ENCODE results near the gene LMAN1.

The LMAN1 gene

DNA sequence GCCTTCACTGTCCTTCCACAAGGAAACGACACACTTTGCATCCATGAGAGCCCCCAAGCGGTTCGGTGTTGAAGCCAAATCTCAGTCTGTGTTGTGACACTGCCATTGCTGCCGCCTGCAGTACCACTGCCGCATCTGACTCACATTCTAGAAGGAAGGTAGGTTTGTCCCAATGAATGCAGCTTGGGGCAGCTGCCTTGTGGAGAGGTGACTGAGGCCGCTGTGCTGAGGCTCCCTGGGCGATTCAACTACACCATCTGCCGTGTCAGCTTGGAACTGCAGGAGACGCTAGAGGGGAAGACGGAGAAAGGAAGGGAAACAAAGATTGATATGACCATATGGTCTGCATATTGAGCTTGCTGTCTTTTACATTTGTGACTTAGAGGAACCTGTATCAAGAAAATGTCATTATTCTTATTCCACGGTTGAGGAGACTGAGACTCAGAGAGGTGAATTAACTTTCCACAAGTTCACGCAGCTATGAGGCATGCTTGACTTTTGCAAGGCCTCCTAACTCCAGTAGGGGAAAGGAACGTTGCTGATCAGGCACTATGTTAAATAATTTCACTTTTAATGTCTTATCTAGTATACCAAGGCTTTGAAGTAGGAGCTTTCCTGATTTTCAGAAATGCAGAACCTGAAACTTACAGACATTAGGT, 43.5 kb upstream of the LMAN1 start:
- Histone ChIP-seq H3K27ac (ENCODE audit: extremely low read depth, low read depth, low read length) (no peak overlapping the region), H3K4me3 (ENCODE audit: low read depth, low read length) (no peak overlapping the region), H3K36me3 (ENCODE audit: control insufficient read depth in 2 of 2, insufficient read depth in 1 of 2, low read length in 2 of 2) (no peaks in the 10 kb centered on the region), H3K4me1 (ENCODE audit: control insufficient read depth, insufficient read depth, low read length) (no peaks in the 10 kb centered on the region), H3K9me3 (ENCODE audit: control insufficient read depth, insufficient read depth, low read depth, low read length) (no peaks in the 10 kb centered on the region)
- POLR2A ChIA-PET = interaction anchor here (0.8 to 1.5 kb wide), 7 partner anchors 43 to 421 kb away, joined by 3 to 8 read pairs (median 5); partner anchors contain the start of genes LMAN1 and RAX
- CTCF ChIA-PET = interaction anchor here (0.5 to 6.0 kb wide), 110 partner anchors 8 to 1852 kb away, joined by 3 to 218 read pairs (median 4); partner anchors contain the start of genes CCBE1, CPLX4, LMAN1 and RAX
- TF ChIP-seq SETDB1 (IDR thresholded peaks at IDR 0.05; ENCODE audit: insufficient read length, low read length) (no peak), PATZ1 (tag by site-specific recombination; IDR thresholded peaks at IDR 0.05) (peak; percentile 23; the same call in 1 of the 2 replicates), ZBTB48 (tag by site-specific recombination; IDR thresholded peaks at IDR 0.05) (0 out of 2 replicates have a peak, but pooled peaks have one; percentile 17), ZNF138 (tag by site-specific recombination; IDR thresholded peaks at IDR 0.05; ENCODE audit: borderline replicate concordance) (no peak), ZNF660 (tag by site-specific recombination; IDR thresholded peaks at IDR 0.05) (peak; percentile 88; the same call in 1 of the 2 replicates), ZNF391 (tag by site-specific recombination; IDR thresholded peaks at IDR 0.05; ENCODE audit: borderline replicate concordance, low read depth) (peak; percentile 82; the same call in 1 of the 2 replicates), ZNF155 (tag by site-specific recombination; IDR thresholded peaks at IDR 0.05) (no peak), ZNF354C (tag by site-specific recombination; IDR thresholded peaks at IDR 0.05; ENCODE audit: borderline replicate concordance, low read depth) (no peak), ZNF623 (tag by site-specific recombination; IDR thresholded peaks at IDR 0.05) (no peak), ZNF704 (tag by site-specific recombination; IDR thresholded peaks at IDR 0.05) (no peak), BCL6B (tag by site-specific recombination; IDR thresholded peaks at IDR 0.05) (no peak), WT1 (tag by site-specific recombination; IDR thresholded peaks at IDR 0.05) (no peak), GLIS1 (tag by site-specific recombination; IDR thresholded peaks at IDR 0.05) (peak; percentile 41; the same call in 1 of the 2 replicates), ZNF654 (tag by site-specific recombination; IDR thresholded peaks at IDR 0.05; ENCODE audit: low read depth) (peak; percentile 95), ZNF777 (tag by site-specific recombination; IDR thresholded peaks at IDR 0.05; ENCODE audit: borderline replicate concordance) (no peak)
- TF ChIP-seq, protein P1, sequence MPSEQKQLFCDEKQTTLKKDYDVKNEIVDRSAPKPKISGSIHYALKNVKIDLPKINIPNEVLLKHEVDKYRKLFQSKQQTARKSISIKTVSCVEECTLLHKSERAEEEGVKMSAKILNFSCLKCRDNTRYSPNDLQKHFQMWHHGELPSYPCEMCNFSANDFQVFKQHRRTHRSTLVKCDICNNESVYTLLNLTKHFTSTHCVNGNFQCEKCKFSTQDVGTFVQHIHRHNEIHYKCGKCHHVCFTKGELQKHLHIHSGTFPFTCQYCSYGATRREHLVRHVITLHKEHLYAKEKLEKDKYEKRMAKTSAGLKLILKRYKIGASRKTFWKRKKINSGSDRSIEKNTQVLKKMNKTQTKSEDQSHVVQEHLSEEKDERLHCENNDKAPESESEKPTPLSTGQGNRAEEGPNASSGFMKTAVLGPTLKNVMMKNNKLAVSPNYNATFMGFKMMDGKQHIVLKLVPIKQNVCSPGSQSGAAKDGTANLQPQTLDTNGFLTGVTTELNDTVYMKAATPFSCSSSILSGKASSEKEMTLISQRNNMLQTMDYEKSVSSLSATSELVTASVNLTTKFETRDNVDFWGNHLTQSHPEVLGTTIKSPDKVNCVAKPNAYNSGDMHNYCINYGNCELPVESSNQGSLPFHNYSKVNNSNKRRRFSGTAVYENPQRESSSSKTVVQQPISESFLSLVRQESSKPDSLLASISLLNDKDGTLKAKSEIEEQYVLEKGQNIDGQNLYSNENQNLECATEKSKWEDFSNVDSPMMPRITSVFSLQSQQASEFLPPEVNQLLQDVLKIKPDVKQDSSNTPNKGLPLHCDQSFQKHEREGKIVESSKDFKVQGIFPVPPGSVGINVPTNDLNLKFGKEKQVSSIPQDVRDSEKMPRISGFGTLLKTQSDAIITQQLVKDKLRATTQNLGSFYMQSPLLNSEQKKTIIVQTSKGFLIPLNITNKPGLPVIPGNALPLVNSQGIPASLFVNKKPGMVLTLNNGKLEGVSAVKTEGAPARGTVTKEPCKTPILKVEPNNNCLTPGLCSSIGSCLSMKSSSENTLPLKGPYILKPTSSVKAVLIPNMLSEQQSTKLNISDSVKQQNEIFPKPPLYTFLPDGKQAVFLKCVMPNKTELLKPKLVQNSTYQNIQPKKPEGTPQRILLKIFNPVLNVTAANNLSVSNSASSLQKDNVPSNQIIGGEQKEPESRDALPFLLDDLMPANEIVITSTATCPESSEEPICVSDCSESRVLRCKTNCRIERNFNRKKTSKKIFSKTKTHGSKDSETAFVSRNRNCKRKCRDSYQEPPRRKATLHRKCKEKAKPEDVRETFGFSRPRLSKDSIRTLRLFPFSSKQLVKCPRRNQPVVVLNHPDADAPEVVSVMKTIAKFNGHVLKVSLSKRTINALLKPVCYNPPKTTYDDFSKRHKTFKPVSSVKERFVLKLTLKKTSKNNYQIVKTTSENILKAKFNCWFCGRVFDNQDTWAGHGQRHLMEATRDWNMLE (tag by site-specific recombination; conservative IDR thresholded peaks at IDR 0.05; ENCODE audit: low read depth) = no peak
- TF ChIP-seq, protein P2, sequence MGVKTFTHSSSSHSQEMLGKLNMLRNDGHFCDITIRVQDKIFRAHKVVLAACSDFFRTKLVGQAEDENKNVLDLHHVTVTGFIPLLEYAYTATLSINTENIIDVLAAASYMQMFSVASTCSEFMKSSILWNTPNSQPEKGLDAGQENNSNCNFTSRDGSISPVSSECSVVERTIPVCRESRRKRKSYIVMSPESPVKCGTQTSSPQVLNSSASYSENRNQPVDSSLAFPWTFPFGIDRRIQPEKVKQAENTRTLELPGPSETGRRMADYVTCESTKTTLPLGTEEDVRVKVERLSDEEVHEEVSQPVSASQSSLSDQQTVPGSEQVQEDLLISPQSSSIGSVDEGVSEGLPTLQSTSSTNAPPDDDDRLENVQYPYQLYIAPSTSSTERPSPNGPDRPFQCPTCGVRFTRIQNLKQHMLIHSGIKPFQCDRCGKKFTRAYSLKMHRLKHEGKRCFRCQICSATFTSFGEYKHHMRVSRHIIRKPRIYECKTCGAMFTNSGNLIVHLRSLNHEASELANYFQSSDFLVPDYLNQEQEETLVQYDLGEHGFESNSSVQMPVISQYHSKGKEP (tag by site-specific recombination; IDR thresholded peaks at IDR 0.05) = peak; percentile 85
- TF ChIP-seq, protein P3, sequence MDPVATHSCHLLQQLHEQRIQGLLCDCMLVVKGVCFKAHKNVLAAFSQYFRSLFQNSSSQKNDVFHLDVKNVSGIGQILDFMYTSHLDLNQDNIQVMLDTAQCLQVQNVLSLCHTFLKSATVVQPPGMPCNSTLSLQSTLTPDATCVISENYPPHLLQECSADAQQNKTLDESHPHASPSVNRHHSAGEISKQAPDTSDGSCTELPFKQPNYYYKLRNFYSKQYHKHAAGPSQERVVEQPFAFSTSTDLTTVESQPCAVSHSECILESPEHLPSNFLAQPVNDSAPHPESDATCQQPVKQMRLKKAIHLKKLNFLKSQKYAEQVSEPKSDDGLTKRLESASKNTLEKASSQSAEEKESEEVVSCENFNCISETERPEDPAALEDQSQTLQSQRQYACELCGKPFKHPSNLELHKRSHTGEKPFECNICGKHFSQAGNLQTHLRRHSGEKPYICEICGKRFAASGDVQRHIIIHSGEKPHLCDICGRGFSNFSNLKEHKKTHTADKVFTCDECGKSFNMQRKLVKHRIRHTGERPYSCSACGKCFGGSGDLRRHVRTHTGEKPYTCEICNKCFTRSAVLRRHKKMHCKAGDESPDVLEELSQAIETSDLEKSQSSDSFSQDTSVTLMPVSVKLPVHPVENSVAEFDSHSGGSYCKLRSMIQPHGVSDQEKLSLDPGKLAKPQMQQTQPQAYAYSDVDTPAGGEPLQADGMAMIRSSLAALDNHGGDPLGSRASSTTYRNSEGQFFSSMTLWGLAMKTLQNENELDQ (tag by site-specific recombination; IDR thresholded peaks at IDR 0.05; ENCODE audit: low read depth) = no peak
- TF ChIP-seq, protein P4, sequence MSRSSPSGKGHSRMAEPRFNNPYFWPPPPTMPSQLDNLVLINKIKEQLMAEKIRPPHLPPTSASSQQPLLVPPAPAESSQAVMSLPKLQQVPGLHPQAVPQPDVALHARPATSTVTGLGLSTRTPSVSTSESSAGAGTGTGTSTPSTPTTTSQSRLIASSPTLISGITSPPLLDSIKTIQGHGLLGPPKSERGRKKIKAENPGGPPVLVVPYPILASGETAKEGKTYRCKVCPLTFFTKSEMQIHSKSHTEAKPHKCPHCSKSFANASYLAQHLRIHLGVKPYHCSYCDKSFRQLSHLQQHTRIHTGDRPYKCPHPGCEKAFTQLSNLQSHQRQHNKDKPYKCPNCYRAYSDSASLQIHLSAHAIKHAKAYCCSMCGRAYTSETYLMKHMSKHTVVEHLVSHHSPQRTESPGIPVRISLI (tag by site-specific recombination; IDR thresholded peaks at IDR 0.05) = no peak
